HG03097 (cell line): Measurements from ENCODE around the gene EOLA2.
A peak's percentile ranks its signal among the peaks of the same experiment; 100 is the strongest.
"Not testable (repeated sequence)": the region's sequence is repeated elsewhere in the genome, so short reads cannot be mapped to it uniquely, and the experiment has no call there.

Experiments used
- ATAC-seq: cut with Tn5 transposase; IDR thresholded peaks from one replicate; pipeline ENCODE4 v1.9.1; 2021; ENCODE audit not compliant: unreplicated experiment, low FRiP score

Gene EOLA2

GRCh38 chrX:149933547-149933946, 4.7 kb downstream of the EOLA2 start:
- not testable (repeated sequence) for ATAC-seq

- not testable (repeated sequence) for ATAC-seq
Measured at GRCh38 chrX:149932970-149933369, 5.3 kb downstream of the EOLA2 start.

- ATAC-seq: not testable (repeated sequence)
Measured at GRCh38 chrX:149932150-149932549, 6.1 kb downstream of the EOLA2 start.

GRCh38 chrX:149931355-149931754, 6.9 kb downstream of the EOLA2 start:
- not testable (repeated sequence) for ATAC-seq

GRCh38 chrX:149929400-149929799, 8.9 kb downstream of the EOLA2 start, which contains the start of gene HSFX4:
HSFX4 (plus strand) TSS chrX:149929573; CDS start chrX:149929645, 72 bp downstream.
- not testable (repeated sequence) for ATAC-seq

- ATAC-seq: not testable (repeated sequence)
Measured at GRCh38 chrX:149928635-149929034, 9.7 kb downstream of the EOLA2 start.

GRCh38 chrX:149927964-149928258, 10.4 kb downstream of the EOLA2 start:
- not testable (repeated sequence) for ATAC-seq

GRCh38 chrX:149927245-149927963, 10.9 kb downstream of the EOLA2 start:
- ATAC-seq: not testable (repeated sequence)

GRCh38 chrX:149924434-149924833, 13.9 kb downstream of the EOLA2 start:
- ATAC-seq: not testable (repeated sequence)

- ATAC-seq: not testable (repeated sequence)
Measured at GRCh38 chrX:149923836-149924235, 14.5 kb downstream of the EOLA2 start.

GRCh38 chrX:149916745-149917392, 21.4 kb downstream of the EOLA2 start:
- ATAC-seq: no peak

- no peak for ATAC-seq
Measured at GRCh38 chrX:149910178-149910695, 28.1 kb downstream of the EOLA2 start.

GRCh38 chrX:149909324-149910177, 28.7 kb downstream of the EOLA2 start:
- ATAC-seq: no peak

GRCh38 chrX:149908727-149909126, 29.6 kb downstream of the EOLA2 start:
- ATAC-seq: no peak

GRCh38 chrX:149908308-149908707, 30.0 kb downstream of the EOLA2 start:
- ATAC-seq: no peak

- ATAC-seq: peak; percentile 71
Measured at GRCh38 chrX:149903889-149904748, 34.2 kb downstream of the EOLA2 start.

GRCh38 chrX:149898554-149898953, 39.7 kb downstream of the EOLA2 start:
- no peak for ATAC-seq

- ATAC-seq: not testable (repeated sequence)
Measured at GRCh38 chrX:149890828-149891227, 47.5 kb downstream of the EOLA2 start.
